IPS-NIHi7 (cell line): ENCODE measurements around the gene SPPL3.
A peak's percentile ranks its signal among the peaks of the same experiment; 100 is the strongest.
"Not testable (repeated sequence)": the region's sequence is repeated elsewhere in the genome, so short reads cannot be mapped to it uniquely, and the experiment has no call there.

Source experiments
- DNase-seq: peaks from one replicate; pipeline ENCODE4 v3.0.0; 2012; ENCODE audit warnings: mixed read lengths; ENCODE audit errors: extremely low spot score

Gene SPPL3

DNA sequence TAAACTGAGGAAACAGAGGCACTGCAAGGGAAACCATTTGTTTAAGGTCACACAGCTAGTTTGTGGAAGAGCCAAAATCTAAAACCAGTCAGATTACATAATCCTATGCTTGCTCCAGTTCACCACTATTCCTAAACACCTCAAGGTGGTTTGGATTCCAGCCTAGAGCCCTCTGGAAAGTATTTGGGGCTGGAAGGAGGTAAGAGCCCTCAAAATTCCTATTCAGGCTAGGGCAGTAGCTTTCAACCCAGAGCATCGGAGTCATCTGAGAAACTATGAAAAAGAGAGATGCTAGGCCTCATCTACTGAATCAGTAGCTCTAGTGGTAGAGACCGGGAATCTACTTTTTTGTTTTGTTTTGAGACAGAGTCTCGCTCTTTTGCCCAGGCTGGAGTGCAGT is 16.0 kb upstream of the SPPL3 start:
- no peak for DNase-seq

DNA sequence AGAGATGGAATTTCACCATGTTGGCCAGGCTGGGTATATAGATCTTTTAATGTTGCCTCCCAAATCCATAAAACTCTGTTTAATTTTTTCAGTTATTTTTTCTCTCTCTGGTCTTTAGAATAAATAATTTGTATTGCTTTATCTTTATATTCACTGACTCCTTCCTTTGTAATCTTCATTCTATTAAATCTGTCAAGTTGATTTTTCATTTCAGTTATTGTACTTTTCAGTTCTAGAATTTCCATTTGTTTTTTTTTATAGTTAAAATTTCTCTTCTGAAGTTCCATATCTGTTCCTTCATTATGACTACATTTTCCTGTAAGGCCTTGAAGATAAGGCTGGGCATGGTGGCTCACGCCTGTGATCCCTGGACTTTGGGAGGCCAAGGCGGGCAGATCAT is 13.6 kb upstream of the SPPL3 start:
- no peak for DNase-seq

DNA sequence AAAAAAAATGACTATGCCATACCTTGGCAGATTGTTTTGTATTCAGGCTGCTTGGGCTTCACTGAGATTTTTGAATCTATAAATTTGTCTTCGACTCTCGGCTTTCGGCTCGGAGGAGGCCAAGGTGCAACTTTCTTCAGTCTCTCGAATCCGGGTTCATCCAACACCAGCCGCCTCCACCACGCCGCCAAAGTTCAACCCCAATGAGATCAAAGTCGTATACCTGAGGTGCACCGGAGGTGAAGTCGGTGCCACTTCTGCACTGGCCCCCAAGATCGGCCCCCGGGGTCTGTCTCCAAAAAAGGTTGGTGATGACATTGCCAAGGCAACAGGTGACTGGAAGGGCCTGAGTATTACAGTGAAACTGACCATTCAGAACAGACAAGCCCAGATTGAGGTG is 12.4 kb upstream of the SPPL3 start:
- DNase-seq, result no peak

DNA sequence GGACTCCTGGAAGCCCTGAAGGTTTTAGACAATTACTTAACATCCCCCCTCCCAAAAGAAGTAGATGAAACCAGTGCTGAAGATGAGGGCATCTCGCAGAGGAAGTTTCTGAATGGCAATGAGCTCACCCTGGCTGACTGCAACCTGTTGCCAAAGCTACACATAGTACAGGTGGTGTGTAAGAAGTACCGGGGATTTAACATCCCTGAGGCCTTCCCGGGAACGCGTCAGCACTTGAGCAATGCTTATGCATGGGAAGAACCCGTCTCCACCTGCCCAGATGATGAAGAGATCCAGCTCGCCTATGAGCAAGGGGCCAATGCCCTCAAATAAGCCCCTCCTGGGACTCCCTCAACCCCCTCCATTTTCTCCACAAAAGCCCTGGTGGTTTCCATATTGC is 10.6 kb upstream of the SPPL3 start:
- no peak for DNase-seq

DNA sequence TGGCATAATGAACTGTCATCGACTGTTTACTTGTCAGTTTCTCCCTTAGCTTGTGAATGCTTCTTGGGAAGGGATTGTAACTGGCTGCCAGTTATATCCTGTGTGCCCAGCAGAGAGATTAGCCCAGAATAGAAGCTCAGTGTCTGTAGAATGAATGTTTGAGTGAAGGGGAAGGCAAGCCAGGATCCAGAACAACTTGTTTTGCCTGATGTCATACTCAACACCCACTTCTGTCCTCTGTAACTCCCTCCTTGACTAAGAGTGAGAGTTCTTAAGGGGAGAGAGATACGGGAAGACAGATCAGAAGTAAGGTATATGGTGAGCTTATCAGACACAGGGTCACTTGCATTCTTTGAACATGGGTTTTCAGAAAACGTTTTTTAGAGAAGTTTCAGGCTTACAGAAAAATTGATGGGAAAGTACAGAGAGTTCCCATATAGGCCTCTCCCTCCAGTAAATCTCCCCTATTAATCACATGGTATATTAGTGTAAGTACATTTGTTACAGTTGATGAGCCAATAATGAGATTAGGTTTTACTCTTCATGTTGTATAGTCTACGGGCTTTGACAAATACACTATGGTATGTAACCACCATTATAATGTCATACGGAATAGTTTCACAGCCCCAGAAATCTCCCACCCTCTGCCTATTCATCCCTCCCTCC is 5.6 kb upstream of the SPPL3 start:
- DNase-seq, result no peak

DNA sequence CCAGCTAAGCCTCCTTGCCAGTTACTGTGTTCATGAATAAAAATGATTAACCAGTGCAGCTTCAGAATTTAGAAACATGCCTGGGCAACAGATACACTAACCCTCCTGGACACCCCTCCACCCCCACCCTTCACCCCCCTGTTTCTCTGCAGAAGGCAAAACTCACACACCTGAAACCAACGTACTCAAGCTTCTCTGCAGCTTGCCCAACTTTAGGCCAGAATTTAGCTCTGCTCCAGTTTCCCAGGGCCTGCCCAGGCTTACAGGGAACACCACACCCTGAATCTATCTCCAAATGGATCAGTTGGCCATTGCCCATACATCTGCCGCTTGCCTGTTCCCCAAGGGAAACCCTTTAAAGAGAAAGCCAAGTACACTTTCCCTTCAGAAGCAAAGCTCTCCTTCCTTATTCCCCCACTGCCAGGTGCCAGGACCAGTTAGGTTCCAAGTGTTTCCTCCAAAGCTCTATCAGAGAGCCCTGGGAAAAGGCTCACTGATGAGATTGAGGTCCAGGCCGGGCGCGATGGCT is 1.8 kb upstream of the SPPL3 start:
- DNase-seq, result no peak

DNA sequence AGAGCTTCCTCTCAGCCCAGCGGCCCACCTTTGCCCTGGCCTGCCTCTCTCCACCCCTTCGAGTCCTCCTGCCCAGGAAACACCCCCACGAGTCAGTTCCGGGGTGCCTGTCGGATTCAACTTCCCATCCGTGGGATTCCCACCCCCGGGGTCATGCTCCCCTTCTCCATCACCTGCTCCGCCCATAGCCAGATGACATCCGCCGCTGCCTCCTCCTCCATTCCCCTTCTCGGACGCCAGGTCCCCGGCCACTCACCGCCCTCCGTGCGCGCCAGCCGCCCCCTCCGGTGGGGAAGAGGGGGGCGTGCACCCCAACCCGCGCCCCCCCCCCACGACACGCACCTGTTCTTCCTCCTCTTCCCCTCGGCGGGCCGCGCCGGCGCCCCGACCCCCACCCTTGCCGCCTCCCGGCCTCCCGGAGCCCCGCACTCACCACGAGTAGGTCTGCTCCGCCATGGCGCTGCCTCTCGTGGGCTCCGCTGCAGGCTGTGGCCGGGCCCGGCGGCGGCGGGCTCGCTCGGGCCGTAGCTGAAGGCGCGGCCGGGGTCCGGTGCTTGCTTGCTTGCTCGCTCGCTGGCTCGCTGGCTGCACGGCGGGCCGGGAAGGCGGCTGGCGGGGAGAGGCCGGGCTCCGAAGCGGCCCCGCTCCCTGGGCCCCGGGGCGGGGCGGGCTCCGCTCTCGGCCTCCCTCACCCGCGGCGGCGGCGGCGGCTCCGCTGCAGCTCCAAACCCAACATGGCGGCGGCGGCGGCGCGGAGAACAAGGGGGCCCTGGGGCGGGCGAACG is 554 bp downstream of the SPPL3 start:
- peak; percentile 27 for DNase-seq

DNA sequence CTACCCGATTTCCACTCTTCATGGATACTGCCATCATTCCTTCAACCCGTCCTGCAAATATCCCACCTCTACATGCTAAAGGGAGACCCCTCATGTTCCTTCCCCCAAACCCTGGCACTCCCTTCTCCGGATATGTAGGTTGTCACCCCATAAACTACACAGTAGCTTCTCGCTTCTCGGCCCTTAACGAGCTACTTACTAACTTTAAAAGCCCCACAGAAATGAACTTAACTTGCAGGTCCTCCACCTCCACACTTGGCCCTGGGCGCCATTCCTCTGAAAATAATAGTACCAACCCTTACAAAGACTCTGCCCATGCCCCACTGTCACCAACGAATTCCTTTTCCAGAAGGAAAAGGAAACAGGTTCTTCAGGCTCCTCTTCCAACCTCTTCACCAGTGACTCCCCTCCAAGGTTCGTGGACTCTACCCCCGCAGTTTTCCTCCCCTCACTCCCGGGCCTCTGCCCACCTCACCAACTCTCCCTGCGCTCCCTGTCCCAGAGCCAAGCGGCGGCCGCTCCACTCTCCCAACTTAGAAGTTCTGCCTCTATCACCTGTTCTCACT is 1.2 kb downstream of the SPPL3 start:
- DNase-seq, result no peak

DNA sequence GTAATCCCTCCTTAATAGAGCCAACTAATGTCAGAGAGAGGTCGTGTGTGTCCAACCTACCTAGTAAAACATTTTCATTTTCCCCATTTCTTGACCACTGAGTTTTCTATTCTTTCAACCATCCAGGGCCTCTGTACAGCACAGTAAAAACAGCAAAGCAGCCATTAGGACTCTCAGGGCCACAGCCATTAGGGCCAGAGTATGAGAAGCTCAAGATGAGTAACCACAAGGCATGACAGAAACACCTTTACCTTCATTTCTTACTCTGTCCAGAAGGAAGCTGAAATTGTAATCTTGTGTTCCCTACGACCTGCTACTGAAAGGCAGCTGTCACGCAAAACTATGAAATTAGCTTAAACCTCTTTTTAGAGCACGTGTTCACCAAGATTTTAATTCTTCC is 2.3 kb downstream of the SPPL3 start:
- DNase-seq, result no peak

DNA sequence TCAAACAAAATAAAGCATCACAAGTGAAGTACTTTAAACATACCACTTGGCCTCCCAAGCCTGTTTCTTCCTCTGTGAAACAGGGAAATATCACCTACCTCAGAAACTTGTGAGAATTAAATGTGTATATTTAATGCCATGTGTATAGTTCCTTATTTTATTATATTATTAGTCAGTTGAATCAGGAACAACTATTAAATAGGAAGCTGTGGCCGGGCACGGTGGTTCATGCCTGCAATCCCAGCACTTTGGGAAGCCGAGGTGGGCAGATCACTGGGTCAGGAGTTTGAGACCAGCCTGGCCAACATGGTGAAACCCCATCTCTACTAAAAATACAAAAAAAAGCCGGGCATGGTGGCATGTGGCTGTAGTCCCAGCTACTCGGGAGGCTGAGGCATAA is 3.1 kb downstream of the SPPL3 start:
- DNase-seq, result not testable (repeated sequence)

DNA sequence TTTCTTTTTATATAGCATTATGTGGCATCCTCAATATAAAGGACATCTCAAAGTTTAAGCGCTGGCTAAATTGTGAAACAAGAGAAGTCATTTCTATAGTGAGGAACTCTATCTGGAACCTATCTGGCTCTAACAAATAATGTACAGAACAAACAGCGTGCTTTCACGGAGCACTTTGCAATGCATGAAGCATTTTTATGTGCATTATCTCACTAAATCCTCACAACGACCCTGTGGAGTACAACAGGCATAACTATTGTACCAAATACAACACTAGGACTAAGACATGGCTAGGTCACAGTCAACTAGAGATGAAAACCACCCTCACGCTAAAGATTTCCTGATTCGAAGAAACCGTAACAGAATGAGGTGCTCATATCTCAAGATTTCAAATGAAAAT is 8.6 kb downstream of the SPPL3 start:
- no peak for DNase-seq

DNA sequence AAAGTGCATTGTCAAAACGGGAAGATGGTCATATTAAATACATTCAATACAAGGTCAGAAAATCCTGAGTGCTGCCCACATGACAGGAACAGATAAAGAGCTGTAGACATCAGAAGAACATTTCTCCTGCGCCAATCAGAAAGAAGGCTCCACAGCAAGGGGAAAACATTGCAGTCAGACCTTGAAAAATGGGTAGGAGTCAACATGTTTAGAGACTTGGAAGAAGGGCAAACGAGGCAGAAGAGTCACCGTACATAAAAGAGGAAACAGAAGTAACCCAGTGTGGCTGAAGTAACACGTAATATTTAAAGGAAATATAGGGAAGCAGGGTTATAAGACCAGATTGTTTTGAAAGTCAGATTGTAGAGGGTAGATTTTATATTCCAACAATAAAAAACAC is 11.9 kb downstream of the SPPL3 start:
- DNase-seq, result no peak

DNA sequence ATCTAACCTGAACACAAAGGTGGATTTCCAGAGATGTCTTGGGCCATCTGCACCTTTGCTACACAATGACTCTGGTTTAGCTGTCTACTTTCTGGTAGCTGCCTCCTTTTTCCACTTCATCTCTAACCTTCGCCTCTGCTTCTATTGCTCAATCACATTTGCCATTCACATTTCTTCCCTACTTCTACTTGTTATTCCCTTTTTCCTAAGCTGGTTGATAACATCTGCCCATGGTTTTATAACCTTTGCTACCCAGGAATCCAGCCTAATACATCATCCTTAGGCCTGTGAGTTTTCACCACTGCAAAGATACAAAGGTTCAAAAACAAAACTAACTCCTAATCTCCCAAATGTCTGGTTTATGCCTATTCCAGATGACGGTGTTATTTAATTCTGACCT is 13.2 kb downstream of the SPPL3 start:
- no peak for DNase-seq

DNA sequence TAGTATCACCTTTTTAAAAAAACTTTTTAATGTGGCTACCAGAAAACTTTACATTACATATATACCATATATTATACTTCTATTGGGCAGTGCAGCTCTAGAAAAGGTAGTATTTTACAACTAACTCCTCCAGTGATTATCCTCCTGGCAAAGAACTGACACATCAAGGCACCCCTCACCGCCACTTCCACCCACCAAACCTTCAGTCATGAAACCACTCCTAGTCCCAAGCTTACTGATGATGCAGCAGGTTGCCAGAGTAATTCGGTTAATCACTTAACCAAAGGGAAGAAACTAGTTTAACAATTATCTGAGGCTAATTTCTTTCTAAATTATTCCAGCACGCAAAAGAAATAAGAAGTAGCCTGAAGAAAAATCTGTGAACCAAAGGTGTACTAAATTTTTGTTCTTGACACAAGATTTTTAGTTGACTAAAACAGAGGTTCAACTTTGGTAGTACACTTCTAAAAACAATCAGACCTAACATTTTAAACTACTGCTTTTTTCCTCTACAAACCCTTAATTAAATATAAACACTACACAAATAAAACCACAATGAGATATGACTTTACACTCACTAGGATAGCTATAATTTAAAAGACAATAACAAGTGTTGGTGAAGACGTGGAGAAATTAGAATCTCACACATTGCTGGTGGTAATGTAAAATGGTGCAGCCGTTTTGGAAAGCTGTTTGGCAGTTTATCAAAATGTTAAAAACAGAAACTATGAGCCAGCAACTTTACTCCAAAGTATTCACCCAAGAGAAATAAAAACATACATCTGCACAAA is 16.7 kb downstream of the SPPL3 start:
- DNase-seq, result no peak

DNA sequence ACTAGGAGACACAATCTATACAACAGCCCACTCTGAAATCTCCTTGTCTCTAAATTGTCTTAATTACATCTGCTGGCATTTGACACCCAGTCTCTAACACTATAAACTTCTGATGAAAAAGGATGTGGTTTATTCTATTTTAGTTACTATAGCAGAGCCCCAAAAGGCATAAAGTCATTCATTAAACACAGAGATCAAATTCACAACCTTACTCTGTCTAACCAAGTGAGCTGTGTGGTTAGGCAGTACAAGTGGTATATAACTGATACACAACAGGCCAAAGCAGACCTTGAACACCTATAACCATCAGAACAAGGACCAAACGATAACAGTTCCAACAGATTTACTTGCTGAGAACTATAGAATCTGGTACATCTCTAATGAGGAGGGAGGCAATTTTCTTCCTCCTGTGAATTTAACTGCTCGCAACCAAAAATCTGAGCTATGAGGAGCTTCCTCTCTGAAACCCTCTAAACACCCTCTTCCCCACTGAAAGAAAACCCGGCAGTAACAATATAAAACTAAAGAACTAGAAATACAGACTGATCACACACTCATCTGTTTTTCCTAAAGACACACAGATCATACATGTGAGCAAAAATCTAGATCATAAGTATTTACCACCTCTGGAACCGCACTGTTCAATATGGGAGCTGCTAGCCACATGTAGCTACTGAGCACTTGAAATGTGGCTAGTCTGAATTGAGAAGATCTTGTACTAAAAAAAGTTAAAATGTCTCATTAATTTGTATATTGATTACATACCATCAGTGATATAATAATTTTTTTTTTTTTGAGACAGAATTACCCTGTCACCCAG is 17.7 kb downstream of the SPPL3 start:
- no peak for DNase-seq

DNA sequence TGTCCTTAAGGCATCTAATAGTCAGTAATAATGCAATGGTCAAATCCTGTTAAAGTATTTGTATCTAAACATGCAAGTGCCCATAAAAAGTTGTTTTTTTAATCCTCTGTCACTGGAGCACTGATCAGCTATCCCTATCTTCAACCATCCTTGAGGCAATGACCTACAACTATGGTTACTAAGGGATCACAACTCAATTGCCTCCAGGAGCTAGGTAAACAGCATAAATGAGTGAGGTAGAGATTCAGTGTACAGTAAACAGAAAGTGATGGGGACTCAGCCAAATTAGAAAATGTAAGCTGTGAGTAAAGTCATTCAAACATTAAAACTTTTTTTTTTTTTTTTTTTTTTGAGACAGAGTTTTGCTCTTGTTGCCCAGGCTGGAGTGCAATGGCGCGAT is 18.6 kb downstream of the SPPL3 start:
- DNase-seq, result no peak

DNA sequence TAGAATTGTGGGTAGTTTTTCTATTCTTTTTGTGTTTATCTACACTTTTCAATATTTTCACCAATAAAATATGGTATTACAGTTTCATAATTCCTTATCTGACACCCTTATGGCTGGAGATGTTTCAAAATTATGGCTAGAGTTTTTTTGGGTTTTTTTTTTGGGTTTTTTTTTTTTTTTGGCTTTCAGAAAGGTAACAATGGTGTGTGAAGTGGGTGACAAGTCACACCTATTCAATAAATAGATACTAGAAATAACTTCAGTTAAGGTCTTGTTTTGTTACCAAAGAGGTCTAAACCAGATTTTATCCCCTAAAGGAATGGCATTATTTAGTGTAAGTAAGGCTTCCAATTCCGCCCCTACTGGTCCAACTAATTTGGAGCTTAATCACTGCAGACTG is 19.5 kb downstream of the SPPL3 start:
- DNase-seq, result no peak

DNA sequence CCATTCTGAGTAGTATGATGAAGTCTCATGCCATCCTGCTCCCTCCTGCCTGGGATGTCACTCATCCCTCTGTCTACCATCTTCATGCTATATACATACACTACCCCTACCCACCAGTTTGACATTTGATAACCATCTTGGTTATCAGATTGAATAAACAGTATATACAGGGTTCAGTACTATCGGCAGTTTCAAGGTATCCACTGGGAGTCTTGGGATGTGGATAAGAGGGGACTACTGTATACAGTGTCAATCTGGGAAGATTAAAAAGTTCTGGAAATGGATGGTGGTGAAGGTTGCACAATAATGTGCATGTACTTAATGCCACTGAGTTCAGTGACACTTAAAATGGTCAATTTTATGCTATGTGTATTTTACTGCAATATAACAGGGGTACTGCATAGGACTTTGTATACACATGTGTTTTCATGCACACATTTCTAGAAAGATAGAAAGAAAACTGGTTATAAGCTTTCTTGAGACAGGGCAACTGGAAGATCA is 22.1 kb downstream of the SPPL3 start:
- DNase-seq, result no peak

DNA sequence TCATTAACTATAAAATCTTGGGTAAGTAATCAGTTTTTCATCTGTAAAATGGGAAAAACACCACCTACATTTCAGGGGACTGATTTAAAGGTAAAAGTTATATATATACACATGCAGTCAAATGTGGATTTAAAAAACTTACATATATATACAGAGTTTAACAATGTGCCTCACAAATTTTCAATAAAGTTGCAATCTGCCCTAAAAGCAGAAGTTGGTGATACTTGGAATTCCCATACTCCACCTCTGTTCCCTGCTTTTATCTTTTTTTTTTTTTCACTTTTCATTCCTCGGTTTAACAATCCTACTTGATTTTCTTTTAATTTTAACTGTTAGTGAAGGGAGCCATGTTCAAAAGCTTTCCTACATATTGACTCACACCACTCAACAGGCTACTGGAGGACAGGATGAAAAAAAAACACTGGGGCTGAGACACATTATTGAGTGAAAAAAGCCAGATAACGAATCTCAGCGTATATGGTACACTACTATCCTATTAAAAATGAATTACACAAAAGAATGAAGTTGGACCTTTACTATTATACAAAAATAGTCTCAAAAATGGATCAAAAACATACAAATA is 24.3 kb downstream of the SPPL3 start:
- no peak for DNase-seq

DNA sequence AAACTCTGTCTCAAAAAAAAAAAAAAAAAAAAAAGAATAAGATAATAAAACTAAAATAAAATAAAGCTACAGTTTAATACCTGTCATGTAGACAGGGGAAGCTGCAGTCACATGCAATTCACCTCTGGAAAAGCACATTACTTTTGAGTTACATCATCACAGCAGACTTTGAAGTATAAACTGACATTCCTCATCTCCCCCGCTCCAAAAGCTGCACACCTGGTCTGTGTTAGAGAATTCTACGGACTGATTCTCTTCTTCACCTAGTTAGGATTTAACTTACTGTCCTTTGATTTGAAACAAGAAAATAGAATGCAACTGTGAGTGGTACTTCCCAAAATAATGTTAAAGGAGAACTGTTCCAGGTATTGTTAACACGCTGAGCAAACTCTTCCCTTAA is 25.1 kb downstream of the SPPL3 start:
- no peak for DNase-seq
